ENCODE results near the gene RANBP9.

The RANBP9 gene

DNA sequence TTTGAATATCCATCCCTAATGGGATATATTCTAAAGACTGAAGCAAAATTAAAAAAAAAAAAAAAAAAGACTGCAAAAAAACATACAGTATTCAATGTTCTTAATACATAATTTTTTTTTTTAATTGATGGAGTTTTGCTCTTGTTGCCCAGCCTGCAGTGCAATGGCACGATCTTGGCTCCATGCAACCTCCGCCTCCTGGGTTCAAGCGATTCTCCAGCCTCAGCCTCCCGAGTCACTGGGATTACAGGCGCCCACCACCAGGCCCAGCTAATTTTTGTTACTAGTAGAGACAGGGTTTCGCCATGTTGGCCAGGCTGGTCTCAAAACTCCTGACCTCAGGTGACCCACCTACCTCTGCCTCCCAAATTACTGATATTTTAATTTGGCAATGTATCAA lies 29.3 kb downstream of the RANBP9 start:
- DNase-seq = no peak
- intact Hi-C loops (cut with DNase I) = no loop called here

DNA sequence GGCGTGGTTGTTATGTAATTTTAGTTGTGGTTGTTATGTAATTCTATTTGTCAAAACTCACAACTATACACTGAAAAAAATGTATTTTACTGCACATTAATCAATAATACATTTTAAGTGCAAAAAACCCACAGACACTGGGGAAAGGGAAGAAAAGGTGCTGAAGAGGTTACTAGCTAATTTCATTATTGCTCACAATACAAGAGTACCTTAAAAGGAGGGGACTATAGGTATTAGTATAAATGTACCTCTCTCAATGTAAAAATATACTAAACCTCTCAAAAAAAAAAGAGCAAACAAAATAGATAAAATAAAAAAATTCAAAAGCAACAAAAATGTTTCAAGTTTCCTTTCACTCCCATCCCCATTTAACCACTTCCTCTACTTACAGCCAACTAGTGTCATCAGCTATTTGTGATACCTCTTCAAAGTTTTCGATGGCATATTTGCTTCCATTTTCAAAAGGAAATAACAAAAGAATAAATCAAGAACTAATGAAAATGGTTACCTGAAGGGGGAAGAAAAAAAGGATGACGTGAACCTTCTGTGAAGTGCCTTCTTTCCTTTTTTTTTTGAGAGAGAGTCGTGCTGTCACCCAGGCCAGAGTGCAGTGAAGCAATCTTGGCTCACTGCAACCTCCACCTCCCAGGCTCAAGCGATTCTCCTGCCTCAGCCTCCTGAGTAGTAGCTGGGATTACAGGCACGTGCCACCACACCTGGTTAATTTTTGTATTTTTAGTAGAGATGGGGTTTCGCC lies 30.2 kb downstream of the RANBP9 start:
- intact Hi-C loops (cut with DNase I) = no loop called here
- no peak for DNase-seq

- intact Hi-C loops (cut with DNase I) = no loop called here
- no peak for DNase-seq
Observed at GRCh38 chr6:13680448-13680968, 31.1 kb downstream of the RANBP9 start.

DNA sequence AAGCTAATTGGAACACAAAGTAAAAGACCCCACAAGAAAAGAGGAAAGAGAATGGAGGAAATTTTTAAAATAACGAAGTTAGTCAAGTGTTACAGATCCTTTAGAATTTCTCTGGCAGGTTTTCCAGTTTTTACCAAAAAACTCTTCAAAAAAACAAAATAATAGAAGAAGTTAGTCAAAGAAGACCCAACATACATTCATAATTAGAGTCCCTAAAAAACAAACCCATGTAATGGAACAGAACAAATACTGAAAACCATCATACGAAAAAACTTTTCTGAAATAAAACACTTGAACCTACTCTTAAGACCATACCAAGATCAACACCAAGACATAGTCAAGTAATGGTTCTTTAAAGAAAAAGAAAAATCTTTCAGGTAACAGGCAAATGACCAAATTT lies 31.6 kb downstream of the RANBP9 start:
- intact Hi-C loops (cut with DNase I) = no loop called here
- DNase-seq = no peak

DNA sequence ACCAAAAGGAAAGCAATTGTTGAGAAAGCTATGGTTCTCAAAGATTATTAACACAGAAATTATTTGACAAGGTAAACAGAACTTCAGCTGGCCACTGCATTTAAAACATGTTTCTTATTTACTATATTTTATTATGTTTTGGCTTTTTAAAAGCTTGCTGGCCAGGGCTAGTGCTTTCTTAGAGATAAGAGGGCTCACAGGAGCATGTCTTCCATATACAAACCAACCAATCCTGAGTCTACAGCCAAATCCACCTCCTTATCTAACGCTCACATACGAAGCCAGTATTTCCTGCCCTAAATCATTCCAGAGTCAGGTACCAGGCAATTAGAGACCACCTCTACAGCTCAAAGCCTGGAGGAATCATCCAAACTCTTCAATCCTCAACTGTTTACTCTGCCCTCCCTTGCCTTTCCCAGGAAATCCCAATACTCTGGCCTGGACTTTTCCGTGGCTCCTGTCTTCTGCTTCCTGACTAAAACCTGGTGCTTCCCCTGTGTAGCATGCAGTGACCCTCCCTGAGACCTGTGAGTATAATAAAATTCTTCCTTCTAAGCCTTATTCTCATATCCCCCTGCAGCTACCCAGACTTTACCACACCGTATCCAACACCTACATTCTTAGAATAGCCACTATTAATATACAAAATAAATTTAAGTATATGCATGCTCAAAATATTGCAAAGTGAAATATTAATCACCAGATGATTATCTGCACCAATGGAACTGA lies 33.2 kb downstream of the RANBP9 start:
- DNase-seq = no peak
- intact Hi-C loops (cut with DNase I) = no loop called here

- intact Hi-C loops (cut with DNase I) = no loop called here
- DNase-seq = no peak
Observed at GRCh38 chr6:13677878-13678254, 33.8 kb downstream of the RANBP9 start.

GRCh38 chr6:13676551-13677156 lies 35.0 kb downstream of the RANBP9 start:
- intact Hi-C loops (cut with DNase I) = no loop called here
- no peak for DNase-seq

DNA sequence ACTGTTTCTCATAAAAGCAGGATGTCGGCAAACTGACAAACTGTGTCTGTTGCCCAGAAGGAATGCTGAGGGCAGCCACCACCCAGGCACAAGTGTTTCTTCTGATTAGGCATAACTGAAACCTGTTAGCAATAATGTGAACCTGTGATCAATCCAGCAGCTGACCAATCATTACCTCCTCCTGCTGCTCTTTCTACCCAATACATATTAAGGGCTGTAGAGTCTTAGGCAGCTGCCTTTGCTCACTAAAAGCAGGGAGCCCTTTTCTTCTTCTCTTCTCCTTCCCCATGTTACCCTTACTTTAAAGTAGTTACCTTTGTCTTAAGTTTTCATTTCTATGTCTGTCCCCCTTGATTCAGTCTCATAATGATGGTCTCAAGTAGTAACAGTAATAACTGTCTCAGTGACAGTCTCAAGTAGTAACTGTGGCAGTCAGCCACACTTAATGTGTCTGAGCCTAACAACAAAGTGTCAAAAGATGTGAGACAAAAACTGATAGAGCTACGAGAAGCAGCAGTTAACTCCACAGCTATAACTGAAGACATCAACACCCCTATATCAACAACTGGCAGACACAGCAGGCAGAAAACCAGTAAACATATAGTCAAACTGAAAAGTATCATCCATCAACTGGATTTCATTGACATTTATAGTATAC lies 37.0 kb downstream of the RANBP9 start:
- no peak for DNase-seq
- intact Hi-C loops (cut with DNase I) = no loop called here

- intact Hi-C loops (cut with DNase I) = no loop called here
- DNase-seq = no peak
Observed at GRCh38 chr6:13673825-13674444, 37.7 kb downstream of the RANBP9 start.

DNA sequence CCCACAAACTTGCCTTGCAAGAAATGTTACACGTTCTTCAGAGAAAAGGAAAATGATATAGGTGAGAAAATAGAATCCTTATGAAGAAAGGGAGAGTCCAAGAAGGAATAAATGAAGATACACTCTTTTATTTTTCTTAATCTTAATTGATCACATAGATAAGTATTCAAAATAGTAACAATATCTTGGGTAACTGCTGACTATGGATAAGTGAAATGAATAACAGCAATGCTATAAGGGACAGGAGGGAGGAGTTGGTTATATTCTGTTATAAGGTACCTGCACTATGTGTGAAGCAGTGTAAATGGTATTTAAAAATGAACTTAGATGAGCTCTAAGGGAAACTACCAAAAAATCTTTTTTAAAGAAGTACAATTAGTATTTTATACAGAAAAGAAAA lies 38.3 kb downstream of the RANBP9 start:
- intact Hi-C loops (cut with DNase I) = no loop called here
- no peak for DNase-seq

DNA sequence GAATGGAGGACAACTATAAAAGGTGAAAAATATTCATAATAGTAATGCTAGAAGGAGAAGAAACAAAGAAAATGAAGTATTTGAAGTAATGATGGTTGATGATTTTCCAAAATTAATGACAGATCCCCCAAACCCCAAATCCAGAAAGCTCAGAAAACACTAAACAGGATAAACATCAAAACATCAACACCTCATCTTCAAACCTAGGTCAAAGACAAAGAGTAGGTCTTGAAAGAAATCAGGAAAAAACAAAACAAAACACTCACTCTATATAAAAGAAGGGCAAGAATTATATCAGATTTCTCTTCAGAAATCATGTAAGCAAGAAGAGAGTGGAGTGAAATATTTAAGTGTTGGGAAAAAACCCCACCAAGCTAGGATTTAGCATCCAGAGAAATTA lies 38.7 kb downstream of the RANBP9 start:
- DNase-seq = no peak
- intact Hi-C loops (cut with DNase I) = no loop called here

- no peak for DNase-seq
- intact Hi-C loops (cut with DNase I) = no loop called here
Observed at GRCh38 chr6:13671548-13672127, 40.0 kb downstream of the RANBP9 start.

DNA sequence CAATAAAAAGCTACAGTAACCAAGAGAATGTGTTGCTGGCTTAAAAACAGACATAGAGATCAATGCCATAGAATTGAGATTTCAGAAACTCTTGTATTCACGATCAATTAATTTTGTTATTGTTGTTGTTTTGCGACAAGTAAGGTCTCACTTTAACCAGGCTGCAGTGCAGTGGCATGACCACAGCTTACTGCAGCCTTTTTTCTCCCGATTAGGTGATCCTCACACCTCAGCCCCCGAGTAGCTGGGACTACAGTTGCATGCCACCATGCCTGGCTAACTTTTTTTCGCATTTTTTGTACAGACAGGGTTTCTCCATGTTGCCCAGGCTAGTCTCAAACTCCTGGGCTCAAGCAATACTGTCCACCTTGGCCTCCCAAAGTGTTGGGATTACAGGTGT lies 42.2 kb downstream of the RANBP9 start:
- intact Hi-C loops (cut with DNase I) = no loop called here
- DNase-seq = no peak

DNA sequence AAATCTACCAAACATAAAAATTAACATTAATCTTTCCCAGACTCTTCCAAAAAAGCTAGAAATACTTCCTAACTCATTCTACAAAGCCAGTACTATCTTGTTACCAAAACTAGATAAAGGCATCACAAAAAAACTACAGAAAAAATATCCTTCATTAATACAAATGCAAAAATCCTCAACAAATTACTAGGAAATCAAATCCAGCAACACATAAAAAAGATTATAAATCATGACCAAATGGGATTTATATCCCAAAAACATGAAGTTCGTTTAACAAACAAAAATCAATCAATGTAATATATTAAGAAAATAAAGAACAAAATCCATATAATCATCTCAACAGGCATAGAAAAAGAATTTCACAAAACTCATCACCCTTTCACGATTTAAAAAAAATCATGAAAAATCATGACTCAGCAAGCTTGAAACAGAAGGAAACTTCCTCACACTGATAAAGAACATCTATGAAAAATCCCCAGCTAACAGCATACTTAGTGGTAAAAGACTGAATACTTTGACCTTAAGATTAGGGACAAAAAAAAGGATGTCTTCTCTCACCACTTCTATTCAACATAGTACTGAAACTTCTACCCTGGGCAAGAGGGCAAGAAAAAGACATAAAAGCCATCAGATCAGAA lies 43.2 kb downstream of the RANBP9 start:
- no peak for DNase-seq
- intact Hi-C loops (cut with DNase I) = no loop called here

DNA sequence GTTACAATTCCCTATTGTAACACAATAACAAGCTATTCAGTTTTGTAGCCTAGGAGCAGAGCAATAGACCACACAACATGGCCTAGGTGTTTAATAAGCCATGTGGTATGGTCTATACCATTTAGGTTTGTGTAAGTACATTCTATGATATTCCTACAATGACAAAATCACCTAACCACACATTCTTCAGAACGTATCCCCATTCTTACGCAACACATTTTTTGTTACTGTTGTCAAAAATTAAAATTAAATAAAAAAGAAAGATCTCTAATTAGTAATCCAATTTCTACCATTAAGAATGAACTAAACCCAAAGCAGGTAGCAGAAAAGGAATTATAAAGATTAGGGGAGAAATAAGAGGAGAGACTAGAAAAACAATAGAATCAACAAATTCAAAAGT lies 44.0 kb downstream of the RANBP9 start:
- intact Hi-C loops (cut with DNase I) = no loop called here
- no peak for DNase-seq

- no peak for DNase-seq
- intact Hi-C loops (cut with DNase I) = no loop called here
Observed at GRCh38 chr6:13666194-13667105, 45.2 kb downstream of the RANBP9 start.

- DNase-seq = no peak
- intact Hi-C loops (cut with DNase I) = no loop called here
Observed at GRCh38 chr6:13664703-13665352, 46.8 kb downstream of the RANBP9 start.

Measured in head of caudate nucleus (tissue), 42 donors.